ENCODE results near the gene RAD51B.

GRCh38 chr14:68222154-68222553 is 402.6 kb downstream of the RAD51B start:
- no peak for TF ChIP-seq CTCF (IDR thresholded peaks at IDR 0.05)
- TF ChIP-seq POLR2AphosphoS5 (IDR thresholded peaks at IDR 0.05): no peak
- no peak for TF ChIP-seq POLR2A (IDR thresholded peaks at IDR 0.05)
